HS-5 (cell line): ENCODE data around the gene NLRC5.
"Not testable (repeated sequence)": the region's sequence is repeated elsewhere in the genome, so short reads cannot be mapped to it uniquely, and the experiment has no call there.

Source experiments
- DNase-seq: peaks from one replicate; pipeline ENCODE4 v3.0.0-alpha.2; 2012; ENCODE audit warnings: low read depth

NLRC5 gene

GRCh38 chr16:57071081-57071732, 81.8 kb downstream of the NLRC5 start:
- not testable (repeated sequence) for DNase-seq

GRCh38 chr16:57071831-57072582, 82.7 kb downstream of the NLRC5 start:
- DNase-seq: peak; percentile 52

- DNase-seq: no peak
Measured at GRCh38 chr16:57072616-57073275, 83.4 kb downstream of the NLRC5 start.

- DNase-seq: no peak
Measured at GRCh38 chr16:57077714-57078113, 88.4 kb downstream of the NLRC5 start.

GRCh38 chr16:57081744-57082143, 92.4 kb downstream of the NLRC5 start:
- no peak for DNase-seq

- no peak for DNase-seq
Measured at GRCh38 chr16:57082664-57083063, 93.3 kb downstream of the NLRC5 start.

GRCh38 chr16:57083485-57084126, 94.2 kb downstream of the NLRC5 start:
- DNase-seq: no peak

- DNase-seq: peak; percentile 52
Measured at GRCh38 chr16:57084257-57084770, 95.0 kb downstream of the NLRC5 start.

GRCh38 chr16:57084996-57085395, 95.6 kb downstream of the NLRC5 start:
- no peak for DNase-seq

GRCh38 chr16:57087003-57087402, 97.6 kb downstream of the NLRC5 start:
- DNase-seq: no peak

GRCh38 chr16:57089406-57089805, 100.0 kb downstream of the NLRC5 start:
- no peak for DNase-seq

GRCh38 chr16:57091200-57091974, 102.0 kb downstream of the NLRC5 start:
- DNase-seq: no peak

GRCh38 chr16:57091975-57092785, 102.8 kb downstream of the NLRC5 start, which contains the start of gene CPNE2:
CPNE2 (plus strand) TSS chr16:57092583; CDS start chr16:57110743, 18,160 bp downstream.
- DNase-seq: no peak

- no peak for DNase-seq
Measured at GRCh38 chr16:57092786-57093411, 103.5 kb downstream of the NLRC5 start.

GRCh38 chr16:57093666-57094564, 104.6 kb downstream of the NLRC5 start:
- DNase-seq: no peak

- no peak for DNase-seq
Measured at GRCh38 chr16:57094911-57095310, 105.6 kb downstream of the NLRC5 start.

GRCh38 chr16:57096192-57096591, 106.8 kb downstream of the NLRC5 start:
- no peak for DNase-seq

GRCh38 chr16:57096793-57097192, 107.4 kb downstream of the NLRC5 start:
- no peak for DNase-seq
